ENCODE measurements around the gene SLC17A1. TPM values are rescaled to one million over a fixed set of nuclear protein-coding genes. Genes with fewer than 3 reads are reported as not detected.

The SLC17A1 gene
- total and polyA plus RNA-seq, 4 donors: 3.9 to 25.8 (median 11.4) TPM

- TF ChIP-seq, protein P1, sequence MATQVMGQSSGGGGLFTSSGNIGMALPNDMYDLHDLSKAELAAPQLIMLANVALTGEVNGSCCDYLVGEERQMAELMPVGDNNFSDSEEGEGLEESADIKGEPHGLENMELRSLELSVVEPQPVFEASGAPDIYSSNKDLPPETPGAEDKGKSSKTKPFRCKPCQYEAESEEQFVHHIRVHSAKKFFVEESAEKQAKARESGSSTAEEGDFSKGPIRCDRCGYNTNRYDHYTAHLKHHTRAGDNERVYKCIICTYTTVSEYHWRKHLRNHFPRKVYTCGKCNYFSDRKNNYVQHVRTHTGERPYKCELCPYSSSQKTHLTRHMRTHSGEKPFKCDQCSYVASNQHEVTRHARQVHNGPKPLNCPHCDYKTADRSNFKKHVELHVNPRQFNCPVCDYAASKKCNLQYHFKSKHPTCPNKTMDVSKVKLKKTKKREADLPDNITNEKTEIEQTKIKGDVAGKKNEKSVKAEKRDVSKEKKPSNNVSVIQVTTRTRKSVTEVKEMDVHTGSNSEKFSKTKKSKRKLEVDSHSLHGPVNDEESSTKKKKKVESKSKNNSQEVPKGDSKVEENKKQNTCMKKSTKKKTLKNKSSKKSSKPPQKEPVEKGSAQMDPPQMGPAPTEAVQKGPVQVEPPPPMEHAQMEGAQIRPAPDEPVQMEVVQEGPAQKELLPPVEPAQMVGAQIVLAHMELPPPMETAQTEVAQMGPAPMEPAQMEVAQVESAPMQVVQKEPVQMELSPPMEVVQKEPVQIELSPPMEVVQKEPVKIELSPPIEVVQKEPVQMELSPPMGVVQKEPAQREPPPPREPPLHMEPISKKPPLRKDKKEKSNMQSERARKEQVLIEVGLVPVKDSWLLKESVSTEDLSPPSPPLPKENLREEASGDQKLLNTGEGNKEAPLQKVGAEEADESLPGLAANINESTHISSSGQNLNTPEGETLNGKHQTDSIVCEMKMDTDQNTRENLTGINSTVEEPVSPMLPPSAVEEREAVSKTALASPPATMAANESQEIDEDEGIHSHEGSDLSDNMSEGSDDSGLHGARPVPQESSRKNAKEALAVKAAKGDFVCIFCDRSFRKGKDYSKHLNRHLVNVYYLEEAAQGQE (IDR thresholded peaks at IDR 0.05): no peak
- TF ChIP-seq FOXA2 (IDR thresholded peaks at IDR 0.05): no peak
- no peak for TF ChIP-seq FOXA1 (IDR thresholded peaks at IDR 0.05)
- no peak for TF ChIP-seq NR2F2 (IDR thresholded peaks at IDR 0.05)
- no peak for TF ChIP-seq EGR1 (IDR thresholded peaks at IDR 0.05; ENCODE audit: low read depth in 2 of 2)
- no peak for TF ChIP-seq TAF1 (conservative IDR thresholded peaks at IDR 0.05)
Observed at GRCh38 chr6:25793970-25794369, 37.9 kb downstream of the SLC17A1 start (continued).

- 93% methylated on average over 4 of the region's 4 CpGs for WGBS
- no peak for TF ChIP-seq SP1 (IDR thresholded peaks at IDR 0.05)
- TF ChIP-seq HNF4G (IDR thresholded peaks at IDR 0.05): no peak
- TF ChIP-seq MAX (IDR thresholded peaks at IDR 0.05): no peak
- TF ChIP-seq ZBTB33 (IDR thresholded peaks at IDR 0.05): no peak
- no peak for TF ChIP-seq EGR1 (IDR thresholded peaks at IDR 0.05; ENCODE audit: low read depth in 2 of 2)
- no peak for TF ChIP-seq TAF1 (conservative IDR thresholded peaks at IDR 0.05)
- TF ChIP-seq YY1 (IDR thresholded peaks at IDR 0.05): no peak
- no peak for TF ChIP-seq ATF3 (IDR thresholded peaks at IDR 0.05)
- TF ChIP-seq HNF4A (conservative IDR thresholded peaks at IDR 0.05): no peak
- no peak for TF ChIP-seq NR2F2 (IDR thresholded peaks at IDR 0.05)
- Histone ChIP-seq H3K27ac (ENCODE audit: low read depth in 1 of 2, low read length in 2 of 2) (no peak overlapping the region), H3K4me1 (ENCODE audit: control insufficient read depth in 4 of 4, insufficient read depth in 4 of 4, low read length in 3 of 4) (peaks cover 0 to 5% (median 0%) of the 10 kb centered on the region in 4 donors), H3K27me3 (ENCODE audit: control insufficient read depth in 4 of 4, insufficient read depth in 4 of 4, low read length in 3 of 4) (no peaks in the 10 kb centered on the region), H3K9ac (ENCODE audit: low read depth in 1 of 2, low read length in 2 of 2) (no peak overlapping the region), H3K4me3 (ENCODE audit: low read depth in 1 of 3, low read length in 3 of 3) (no peak overlapping the region), H3K36me3 (ENCODE audit: control insufficient read depth in 4 of 4, insufficient read depth in 3 of 4, low read depth in 1 of 4, low read length in 3 of 4) (peaks cover 0 to 3% (median 1%) of the 10 kb centered on the region in 4 donors), H3K9me3 (ENCODE audit: control insufficient read depth in 4 of 4, low read length in 3 of 4) (no peaks in the 10 kb centered on the region)
- no peak for DNase-seq (ENCODE audit: low spot score)
Observed at GRCh38 chr6:25792016-25792415, 39.8 kb downstream of the SLC17A1 start.

DNA sequence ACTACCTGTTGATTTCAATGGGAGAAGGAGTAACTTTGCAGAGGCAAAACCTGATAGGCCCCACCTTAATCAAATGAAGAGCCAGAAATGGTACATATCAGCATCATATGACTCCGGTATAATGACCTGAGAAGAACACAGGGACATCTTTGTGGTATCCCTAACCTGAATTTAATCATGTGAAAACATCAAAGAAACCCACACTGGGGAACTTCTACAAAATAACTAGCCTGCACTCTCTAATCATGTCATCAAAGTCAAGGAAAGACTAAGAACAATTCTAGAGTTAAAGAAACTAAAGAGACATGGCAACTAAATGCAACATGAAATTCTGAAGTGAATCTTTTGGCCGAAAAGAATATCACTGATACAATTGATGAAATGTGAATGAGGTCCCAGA is 42.4 kb downstream of the SLC17A1 start:
- Histone ChIP-seq H3K36me3 (ENCODE audit: control insufficient read depth in 4 of 4, insufficient read depth in 3 of 4, low read depth in 1 of 4, low read length in 3 of 4) (peaks cover 0 to 3% (median 0%) of the 10 kb centered on the region in 4 donors), H3K9me3 (ENCODE audit: control insufficient read depth in 4 of 4, low read length in 3 of 4) (no peaks in the 10 kb centered on the region), H3K4me1 (ENCODE audit: control insufficient read depth in 4 of 4, insufficient read depth in 4 of 4, low read length in 3 of 4) (peaks cover 0 to 5% (median 0%) of the 10 kb centered on the region in 4 donors), H3K27me3 (ENCODE audit: control insufficient read depth in 4 of 4, insufficient read depth in 4 of 4, low read length in 3 of 4) (no peaks in the 10 kb centered on the region), H3K9ac (ENCODE audit: low read depth in 1 of 2, low read length in 2 of 2) (no peak overlapping the region), H3K27ac (ENCODE audit: low read depth in 1 of 2, low read length in 2 of 2) (no peak overlapping the region), H3K4me3 (ENCODE audit: low read depth in 1 of 3, low read length in 3 of 3) (no peak overlapping the region)
- DNase-seq (ENCODE audit: low spot score): no peak
- 89% methylated on average over 2 of the region's 2 CpGs for WGBS
- TF ChIP-seq SP1 (IDR thresholded peaks at IDR 0.05): no peak
- TF ChIP-seq NR2F2 (IDR thresholded peaks at IDR 0.05): no peak
- TF ChIP-seq, protein P2, sequence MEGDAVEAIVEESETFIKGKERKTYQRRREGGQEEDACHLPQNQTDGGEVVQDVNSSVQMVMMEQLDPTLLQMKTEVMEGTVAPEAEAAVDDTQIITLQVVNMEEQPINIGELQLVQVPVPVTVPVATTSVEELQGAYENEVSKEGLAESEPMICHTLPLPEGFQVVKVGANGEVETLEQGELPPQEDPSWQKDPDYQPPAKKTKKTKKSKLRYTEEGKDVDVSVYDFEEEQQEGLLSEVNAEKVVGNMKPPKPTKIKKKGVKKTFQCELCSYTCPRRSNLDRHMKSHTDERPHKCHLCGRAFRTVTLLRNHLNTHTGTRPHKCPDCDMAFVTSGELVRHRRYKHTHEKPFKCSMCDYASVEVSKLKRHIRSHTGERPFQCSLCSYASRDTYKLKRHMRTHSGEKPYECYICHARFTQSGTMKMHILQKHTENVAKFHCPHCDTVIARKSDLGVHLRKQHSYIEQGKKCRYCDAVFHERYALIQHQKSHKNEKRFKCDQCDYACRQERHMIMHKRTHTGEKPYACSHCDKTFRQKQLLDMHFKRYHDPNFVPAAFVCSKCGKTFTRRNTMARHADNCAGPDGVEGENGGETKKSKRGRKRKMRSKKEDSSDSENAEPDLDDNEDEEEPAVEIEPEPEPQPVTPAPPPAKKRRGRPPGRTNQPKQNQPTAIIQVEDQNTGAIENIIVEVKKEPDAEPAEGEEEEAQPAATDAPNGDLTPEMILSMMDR (IDR thresholded peaks at IDR 0.05; ENCODE audit: low read depth, low read length, missing input control): no peak
- no peak for TF ChIP-seq TAF1 (conservative IDR thresholded peaks at IDR 0.05)
- no peak for TF ChIP-seq RXRA (IDR thresholded peaks at IDR 0.05)

All from liver (tissue), 9 donors.